Occipital lobe (tissue), 2 donors: ENCODE data around the gene GPR107. TPM values are rescaled to one million over a fixed set of nuclear protein-coding genes. Genes with fewer than 3 reads are reported as not detected.

Experiments
- DNase-seq: peaks from one replicate; lab custom pipeline; 2025; lab: John Stamatoyannopoulos, UW
- total RNA-seq: library from RNA; depleted of rRNA; stranded (reverse); fragments of >200 nt; gene quantifications from one replicate; pipeline ENCODE4 v1.2.3, GENCODE V29; 2014

The GPR107 gene
- total RNA-seq, 1 donor from 2014 or later: 22.3 TPM

DNA sequence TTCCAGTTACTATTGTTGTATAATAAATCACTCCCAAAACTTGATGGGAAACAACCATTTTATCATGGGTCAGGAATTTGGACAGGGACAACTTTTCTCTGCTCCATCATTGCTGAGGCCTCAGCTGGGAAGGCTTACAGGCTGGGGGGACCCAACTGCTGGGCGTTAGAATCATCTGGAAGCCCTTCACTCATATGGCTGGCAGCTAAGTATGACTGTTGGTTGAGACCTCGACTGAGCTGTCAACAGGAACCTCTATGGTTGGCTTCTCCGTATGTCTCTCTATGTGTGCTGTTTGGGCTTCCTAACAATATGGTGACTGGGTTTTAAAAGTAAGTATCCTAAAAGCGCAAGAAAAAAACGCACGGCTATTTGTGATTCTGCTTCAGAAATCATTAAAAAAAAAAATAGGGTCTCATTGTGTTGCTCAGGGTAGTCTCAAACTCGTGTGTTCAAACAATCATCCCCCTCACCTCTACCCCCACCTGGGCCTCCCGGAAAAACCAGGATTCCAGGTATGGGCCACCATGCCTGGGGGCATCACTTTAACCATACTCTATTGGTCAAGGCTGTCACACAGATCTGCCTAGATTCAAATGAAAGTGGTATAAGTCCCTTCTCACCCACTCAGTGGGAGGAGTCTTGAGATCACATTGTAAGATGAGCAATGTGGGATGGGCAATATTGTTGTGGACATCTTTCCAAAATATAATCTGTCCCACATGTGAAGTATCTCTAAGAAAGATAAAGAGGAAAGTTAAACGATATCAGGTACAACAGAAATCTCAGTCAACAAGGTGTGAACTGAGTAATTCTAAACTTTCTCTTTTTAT is 26.0 kb upstream of the GPR107 start:
- no peak for DNase-seq

DNA sequence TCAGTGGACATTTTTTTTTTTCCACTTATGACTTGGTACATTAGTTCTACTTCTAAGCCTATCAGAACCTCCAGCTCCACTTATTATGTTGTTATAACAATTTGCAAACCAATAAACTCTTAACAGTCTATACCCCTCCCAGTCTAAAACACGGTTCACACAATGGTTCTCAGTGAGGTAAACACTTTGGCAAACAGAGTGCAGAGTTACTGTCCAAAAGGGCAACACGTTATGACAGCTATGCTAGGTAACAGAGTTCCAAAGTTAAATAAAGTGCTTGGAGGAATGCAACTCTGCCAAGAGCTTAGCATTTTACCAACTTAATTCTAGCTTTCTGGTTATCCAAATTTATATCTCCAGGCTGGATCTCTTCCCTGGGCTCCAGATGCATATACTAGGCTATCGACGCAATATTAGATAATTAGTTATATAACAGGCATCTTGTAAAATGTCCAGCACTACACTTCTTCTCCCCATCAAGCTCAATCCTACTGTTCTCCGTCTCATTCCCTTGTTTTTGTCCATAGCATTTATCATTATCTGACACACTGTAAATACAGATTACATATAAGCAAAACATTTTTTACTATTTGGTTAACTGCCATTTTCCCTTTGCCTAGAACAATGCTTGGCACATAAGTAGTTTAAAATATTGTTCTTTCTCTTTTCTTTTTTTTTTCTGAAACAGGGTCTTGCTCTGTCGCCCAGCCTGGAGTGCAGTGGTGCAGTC is 25.0 kb upstream of the GPR107 start:
- no peak for DNase-seq

- no peak for DNase-seq
These were observed 24.3 kb upstream of the GPR107 start for GRCh38 chr9:130029223-130029973.

DNA sequence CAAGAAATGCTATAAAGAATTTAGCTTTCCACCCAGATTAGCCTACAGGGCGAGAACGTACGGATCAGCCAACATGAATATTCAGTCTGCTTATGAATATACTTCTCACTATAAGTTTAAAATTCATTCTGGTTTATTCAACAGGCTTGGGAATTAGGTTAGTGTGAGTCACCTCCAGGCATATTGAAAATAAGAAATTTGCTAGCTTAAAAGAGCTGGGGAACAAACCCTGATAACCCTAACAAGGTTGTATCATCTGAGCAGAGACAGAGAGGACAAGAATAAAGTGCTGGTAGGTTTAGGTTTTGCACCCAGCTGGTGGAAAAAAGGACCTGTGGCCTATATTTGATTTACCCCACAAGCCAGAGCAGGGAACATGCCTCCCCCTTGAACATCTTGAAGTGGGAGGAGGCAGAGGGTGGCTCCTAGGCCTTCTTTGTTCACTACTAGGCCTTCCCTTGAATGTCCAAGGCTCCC is 23.0 kb upstream of the GPR107 start:
- no peak for DNase-seq

DNA sequence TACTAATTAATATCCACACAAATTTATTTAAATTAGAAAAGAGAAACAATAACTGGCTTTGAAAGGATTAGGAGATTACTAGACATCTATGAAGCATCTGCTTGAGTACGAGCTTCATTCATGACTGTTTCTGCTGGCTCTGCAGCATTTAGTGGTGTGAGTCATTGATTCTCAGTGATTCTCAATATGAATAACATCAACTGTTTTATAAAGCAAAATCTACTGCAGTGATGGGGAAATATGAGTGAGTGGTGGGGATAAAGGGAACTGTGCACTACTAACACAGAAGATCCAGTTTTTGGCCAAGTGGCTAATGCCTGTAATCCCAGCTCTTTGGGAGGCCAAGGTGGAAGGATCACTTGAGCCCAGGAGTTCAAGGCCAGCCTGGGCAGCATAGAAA is 19.1 kb upstream of the GPR107 start:
- no peak for DNase-seq

- no peak for DNase-seq
These were observed 17.6 kb upstream of the GPR107 start for GRCh38 chr9:130036099-130036498.

- no peak for DNase-seq
These were observed 14.1 kb upstream of the GPR107 start for GRCh38 chr9:130039528-130040147.

GRCh38 chr9:130040984-130041647 is 12.6 kb upstream of the GPR107 start:
- no peak for DNase-seq

DNA sequence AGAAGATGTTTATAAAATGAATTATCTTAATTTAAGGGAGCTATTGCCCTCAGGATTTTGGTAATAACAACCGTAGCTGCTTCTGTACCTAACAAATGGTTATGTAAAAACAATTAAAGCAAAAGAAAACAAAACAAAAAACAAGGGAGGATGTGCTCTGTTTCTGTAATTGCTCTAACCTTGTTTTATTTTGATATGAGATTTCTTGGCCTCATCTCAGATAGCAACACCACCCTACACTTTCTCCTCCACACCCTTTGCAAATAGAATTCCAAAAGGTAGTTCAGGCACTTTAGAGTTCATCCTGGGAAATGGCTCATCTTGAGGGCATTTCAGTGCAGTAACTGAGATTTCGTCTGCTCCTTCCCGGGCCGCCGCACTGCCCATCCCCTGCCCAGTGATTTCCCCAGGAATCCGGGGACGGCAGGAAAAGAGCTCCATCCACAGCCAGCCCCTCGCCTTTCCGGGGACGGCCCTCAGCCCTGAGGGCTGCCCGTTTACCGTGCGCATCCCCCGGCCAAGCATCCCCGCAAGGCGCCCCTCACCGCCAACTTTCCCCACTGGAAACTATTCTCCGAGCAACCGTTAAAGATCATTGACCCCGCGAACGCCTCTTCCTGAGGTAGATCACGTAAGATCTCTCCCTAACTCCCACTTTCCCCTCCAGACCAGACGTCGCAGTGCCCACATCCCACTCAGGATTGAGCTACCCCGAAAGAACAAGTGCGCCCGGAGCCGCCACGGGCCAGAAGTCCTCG is 11.9 kb upstream of the GPR107 start:
- peak; percentile 35 for DNase-seq

GRCh38 chr9:130042406-130042884 is 11.3 kb upstream of the GPR107 start:
- DNase-seq: peak; percentile 35

DNA sequence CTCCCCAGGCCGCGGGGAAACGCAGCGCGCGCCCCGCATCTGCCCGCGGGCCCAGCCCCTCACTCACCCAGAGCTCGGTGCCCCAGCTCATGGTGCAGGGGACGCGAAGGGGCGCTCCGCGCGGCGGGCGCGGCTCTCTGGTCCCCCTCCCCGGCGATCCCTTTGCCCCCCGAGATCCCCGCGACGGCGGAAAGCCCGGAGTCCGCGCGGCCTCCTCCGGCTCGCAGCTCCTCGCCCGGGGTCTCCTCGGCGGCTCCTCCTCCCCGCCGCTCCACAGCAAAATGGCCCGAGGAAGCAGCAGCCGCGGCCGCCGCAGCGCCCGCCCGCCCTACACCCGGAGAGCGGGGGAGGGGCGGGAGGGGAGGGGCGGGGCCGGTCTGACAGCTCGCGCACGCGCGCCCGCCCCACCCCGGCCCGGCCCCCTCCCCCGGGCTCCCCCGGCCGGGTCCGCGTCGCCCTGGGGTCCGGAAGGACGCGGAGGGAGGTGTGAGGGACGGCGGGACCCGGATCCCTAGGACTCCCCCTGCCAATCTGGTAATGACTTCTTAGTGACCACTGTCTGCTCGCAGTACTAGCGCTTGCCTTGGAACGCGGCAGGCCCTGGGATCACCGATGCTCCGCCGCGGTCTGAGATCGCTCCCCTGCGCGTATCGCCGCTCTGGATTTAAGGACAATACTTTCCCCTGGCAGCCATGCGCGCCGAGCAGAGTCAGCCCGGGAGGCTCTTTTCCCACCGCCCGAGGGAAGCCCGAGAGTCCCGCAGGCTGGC is 10.6 kb upstream of the GPR107 start, which contains the start of gene FNBP1:
TSS of gene FNBP1 (minus strand) at position 305 of the 769 bp plus-strand sequence. CDS start at position 91, 214 bp downstream.
- DNase-seq: peak; percentile 71

DNA sequence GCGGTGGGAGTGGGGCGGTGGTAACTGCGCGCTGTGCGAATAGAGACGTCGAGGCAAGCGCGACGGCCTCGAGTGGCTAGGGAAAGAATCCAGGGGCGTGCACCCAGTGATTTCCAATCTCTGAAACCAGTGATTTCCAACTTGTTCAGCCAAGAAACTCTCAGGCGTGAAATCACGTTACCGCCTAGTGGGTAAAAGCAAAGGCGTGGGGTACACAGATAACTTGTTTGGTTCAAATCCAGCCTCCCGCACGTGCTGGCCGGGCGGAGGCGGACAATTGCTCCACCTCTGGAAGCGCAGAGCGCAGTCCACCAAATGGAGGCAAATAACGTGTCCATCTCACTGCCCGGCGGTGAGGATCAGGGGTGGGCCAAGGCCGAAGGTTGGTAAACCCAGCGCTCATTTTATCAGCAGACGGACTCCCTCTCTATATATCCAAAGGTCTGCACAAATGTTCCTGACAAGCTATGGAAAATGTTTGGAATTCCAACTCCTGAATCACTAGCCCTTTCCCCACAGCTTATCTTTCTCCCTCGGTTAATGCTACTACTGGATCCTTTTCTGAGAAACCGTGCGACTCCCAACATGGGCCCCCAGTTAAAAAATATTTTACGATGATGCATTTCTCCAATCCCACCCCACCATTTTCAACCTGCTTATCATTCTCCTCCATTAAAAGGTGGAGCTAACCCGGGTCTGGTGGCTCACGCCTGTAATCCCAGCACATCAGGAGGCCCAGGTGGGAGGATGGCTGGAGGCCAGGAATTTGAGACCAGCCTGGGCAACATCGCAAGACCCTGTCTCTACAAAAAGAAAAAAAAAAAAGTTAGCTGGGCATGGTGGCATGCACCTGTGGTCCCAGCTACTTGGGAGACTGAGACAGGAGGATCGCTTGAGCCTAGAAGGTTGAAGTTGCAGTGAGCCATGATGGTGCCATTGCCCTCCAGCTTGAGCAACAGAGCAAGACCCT is 9.8 kb upstream of the GPR107 start:
- DNase-seq: no peak

DNA sequence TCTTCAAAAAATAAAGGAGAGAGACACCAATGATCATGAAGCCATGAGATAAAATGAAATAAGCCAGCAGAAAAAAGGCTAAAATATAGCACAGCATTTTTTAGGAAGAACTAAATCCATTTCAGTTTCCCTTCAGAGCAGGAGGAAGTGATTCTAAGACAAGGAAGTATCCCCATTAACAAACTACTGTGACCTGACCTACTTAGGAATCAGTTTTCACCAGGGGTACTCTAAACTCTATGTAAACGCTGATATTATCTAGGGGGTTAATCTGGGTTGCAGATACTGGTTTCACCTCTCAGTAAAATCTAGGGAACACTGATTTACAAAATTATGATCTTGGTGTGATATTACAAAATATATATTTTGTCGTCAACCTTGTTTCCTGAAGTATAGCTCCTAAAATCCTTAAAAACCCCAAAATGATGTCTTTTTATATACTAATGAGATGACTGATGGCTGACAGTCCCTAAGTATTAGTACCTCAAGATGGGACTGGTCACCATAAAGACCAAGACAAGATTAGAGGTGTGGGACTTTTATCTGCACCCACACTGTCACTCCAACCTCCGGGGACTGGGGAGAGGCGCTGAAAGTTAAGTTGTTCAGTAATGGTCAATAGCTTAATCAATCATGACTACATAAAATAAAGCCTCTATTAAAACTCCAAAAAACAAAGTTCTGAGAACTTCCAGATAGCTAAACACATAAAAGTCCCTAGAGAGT is 7.8 kb upstream of the GPR107 start:
- DNase-seq: no peak

- no peak for DNase-seq
These were observed 4.1 kb upstream of the GPR107 start for GRCh38 chr9:130049431-130050210.

DNA sequence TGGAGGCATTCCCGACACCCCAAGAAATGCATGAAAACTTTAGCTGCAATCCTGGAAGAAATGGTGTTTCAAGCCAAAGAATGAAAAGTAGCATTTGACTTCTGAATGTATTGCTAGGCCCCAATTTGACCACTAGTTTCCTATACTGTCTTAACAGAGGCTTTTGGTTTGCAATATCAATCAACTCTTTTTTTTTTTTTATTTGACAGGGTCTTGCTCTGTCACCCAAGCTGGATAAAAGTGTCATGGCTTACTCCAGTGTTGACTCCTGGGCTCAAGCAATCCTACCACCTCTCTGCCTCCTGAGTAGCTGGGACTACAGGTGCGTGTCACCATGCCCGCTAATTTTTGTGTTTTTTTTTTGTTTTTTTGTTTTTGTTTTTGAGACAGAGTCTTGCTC is 3.2 kb upstream of the GPR107 start:
- DNase-seq: no peak

- no peak for DNase-seq
These were observed 1.9 kb upstream of the GPR107 start for GRCh38 chr9:130051855-130052254.
